Measurements from ENCODE around the gene SYNE2.

Gene SYNE2

GRCh38 chr14:63964113-63964512 is 111.3 kb downstream of the SYNE2 start:
- Histone ChIP-seq H3K4me3 (ENCODE audit: severe bottlenecking) (no peak overlapping the region), H3K27me3 (ENCODE audit: insufficient read depth, poor library complexity, severe bottlenecking) (no peaks in the 10 kb centered on the region), H3K27ac (ENCODE audit: poor library complexity, severe bottlenecking) (no peak overlapping the region), H3K36me3 (ENCODE audit: low read depth) (peaks cover 26% of the 10 kb centered on the region; the same call in 1 of the 2 replicates), H3K9me3 (ENCODE audit: severe bottlenecking) (no peaks in the 10 kb centered on the region), H3K4me1 (ENCODE audit: insufficient read depth, poor library complexity, severe bottlenecking) (peaks cover 3% of the 10 kb centered on the region)
- TF ChIP-seq CTCF (IDR thresholded peaks at IDR 0.05; ENCODE audit: poor library complexity, severe bottlenecking), result no peak
- no peak for ATAC-seq (ENCODE audit: low read depth)
- DNase-seq (ENCODE audit: low spot score), result no peak

- no peak overlapping the region for H3K27ac ChIP-seq (ENCODE audit: poor library complexity, severe bottlenecking)
- DNase-seq (ENCODE audit: low spot score) (no peak), ATAC-seq (ENCODE audit: low read depth) (no peak)
- no peaks in the 10 kb centered on the region for H3K4me1 ChIP-seq (ENCODE audit: insufficient read depth, poor library complexity, severe bottlenecking)
- no peak overlapping the region for H3K4me3 ChIP-seq (ENCODE audit: severe bottlenecking)
- no peaks in the 10 kb centered on the region for H3K9me3 ChIP-seq (ENCODE audit: severe bottlenecking)
- peaks cover 17% of the 10 kb centered on the region; the same call in 1 of the 2 replicates for H3K36me3 ChIP-seq (ENCODE audit: low read depth)
- no peak for TF ChIP-seq CTCF (IDR thresholded peaks at IDR 0.05; ENCODE audit: poor library complexity, severe bottlenecking)
- H3K27me3 ChIP-seq (ENCODE audit: insufficient read depth, poor library complexity, severe bottlenecking), result no peaks in the 10 kb centered on the region
Observed at GRCh38 chr14:63966407-63966806, 113.6 kb downstream of the SYNE2 start.

- no peak for TF ChIP-seq CTCF (IDR thresholded peaks at IDR 0.05; ENCODE audit: poor library complexity, severe bottlenecking)
- Histone ChIP-seq H3K4me1 (ENCODE audit: insufficient read depth, poor library complexity, severe bottlenecking) (no peaks in the 10 kb centered on the region), H3K27me3 (ENCODE audit: insufficient read depth, poor library complexity, severe bottlenecking) (no peaks in the 10 kb centered on the region), H3K36me3 (ENCODE audit: low read depth) (peaks cover 20% of the 10 kb centered on the region), H3K27ac (ENCODE audit: poor library complexity, severe bottlenecking) (no peak overlapping the region), H3K9me3 (ENCODE audit: severe bottlenecking) (no peaks in the 10 kb centered on the region), H3K4me3 (ENCODE audit: severe bottlenecking) (no peak overlapping the region)
- ATAC-seq (ENCODE audit: low read depth) (no peak), DNase-seq (ENCODE audit: low spot score) (no peak)
Observed at GRCh38 chr14:63972323-63972932, 119.6 kb downstream of the SYNE2 start.

- ATAC-seq (ENCODE audit: low read depth) (no peak), DNase-seq (ENCODE audit: low spot score) (no peak)
- no peak overlapping the region for H3K4me3 ChIP-seq (ENCODE audit: severe bottlenecking)
- peaks cover 22% of the 10 kb centered on the region for H3K36me3 ChIP-seq (ENCODE audit: low read depth)
- no peaks in the 10 kb centered on the region for H3K9me3 ChIP-seq (ENCODE audit: severe bottlenecking)
- H3K27ac ChIP-seq (ENCODE audit: poor library complexity, severe bottlenecking), result no peak overlapping the region
- no peaks in the 10 kb centered on the region for H3K27me3 ChIP-seq (ENCODE audit: insufficient read depth, poor library complexity, severe bottlenecking)
- no peak for TF ChIP-seq CTCF (IDR thresholded peaks at IDR 0.05; ENCODE audit: poor library complexity, severe bottlenecking)
- no peaks in the 10 kb centered on the region for H3K4me1 ChIP-seq (ENCODE audit: insufficient read depth, poor library complexity, severe bottlenecking)
Observed at GRCh38 chr14:63974176-63974575, 121.4 kb downstream of the SYNE2 start.

- no peak for ATAC-seq (ENCODE audit: low read depth)
- DNase-seq (ENCODE audit: low spot score), result no peak
- H3K9me3 ChIP-seq (ENCODE audit: severe bottlenecking), result no peaks in the 10 kb centered on the region
- H3K4me1 ChIP-seq (ENCODE audit: insufficient read depth, poor library complexity, severe bottlenecking), result no peaks in the 10 kb centered on the region
- peaks cover 17% of the 10 kb centered on the region for H3K36me3 ChIP-seq (ENCODE audit: low read depth)
- no peak overlapping the region for H3K4me3 ChIP-seq (ENCODE audit: severe bottlenecking)
- TF ChIP-seq CTCF (IDR thresholded peaks at IDR 0.05; ENCODE audit: poor library complexity, severe bottlenecking), result no peak
- no peak overlapping the region for H3K27ac ChIP-seq (ENCODE audit: poor library complexity, severe bottlenecking)
- H3K27me3 ChIP-seq (ENCODE audit: insufficient read depth, poor library complexity, severe bottlenecking), result no peaks in the 10 kb centered on the region
Observed at GRCh38 chr14:63981569-63981968, 128.8 kb downstream of the SYNE2 start.
